Amniotic epithelial cell (primary cell): ENCODE results near the gene SLC25A48.
"Not testable (repeated sequence)": the region's sequence is repeated elsewhere in the genome, so short reads cannot be mapped to it uniquely, and the experiment has no call there.

ENCODE experiments used
- DNase-seq: peaks from one replicate; pipeline ENCODE4 v3.0.0-alpha.2; 2010; ENCODE audit warnings: low read depth

Gene SLC25A48

GRCh38 chr5:135857630-135858311, 23.3 kb downstream of the SLC25A48 start:
- no peak for DNase-seq

- DNase-seq: not testable (repeated sequence)
These were observed 24.7 kb downstream of the SLC25A48 start for GRCh38 chr5:135859186-135859585.

- no peak for DNase-seq
These were observed 25.2 kb downstream of the SLC25A48 start for GRCh38 chr5:135859641-135860040.

DNA sequence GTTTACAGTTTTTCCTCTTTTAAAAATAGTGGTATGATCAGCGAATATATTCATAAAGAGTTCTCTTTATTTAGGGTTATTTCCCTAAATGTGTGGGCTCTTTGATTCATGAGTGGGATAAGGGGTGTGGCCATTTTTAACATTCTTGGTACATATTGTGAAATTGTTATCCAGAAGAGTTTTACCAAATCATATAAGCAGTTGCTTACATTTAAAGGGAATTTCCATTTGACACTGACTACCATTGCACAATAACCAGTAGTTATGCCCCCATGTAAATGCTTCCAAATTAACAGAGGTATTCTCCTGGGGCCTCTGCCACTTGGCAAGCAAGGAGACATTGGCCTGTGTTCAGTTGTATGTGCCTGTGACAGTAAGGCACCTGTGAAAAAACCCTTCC, 27.2 kb downstream of the SLC25A48 start:
- DNase-seq: no peak

- DNase-seq: no peak
These were observed 27.6 kb downstream of the SLC25A48 start for GRCh38 chr5:135862086-135862485.

DNA sequence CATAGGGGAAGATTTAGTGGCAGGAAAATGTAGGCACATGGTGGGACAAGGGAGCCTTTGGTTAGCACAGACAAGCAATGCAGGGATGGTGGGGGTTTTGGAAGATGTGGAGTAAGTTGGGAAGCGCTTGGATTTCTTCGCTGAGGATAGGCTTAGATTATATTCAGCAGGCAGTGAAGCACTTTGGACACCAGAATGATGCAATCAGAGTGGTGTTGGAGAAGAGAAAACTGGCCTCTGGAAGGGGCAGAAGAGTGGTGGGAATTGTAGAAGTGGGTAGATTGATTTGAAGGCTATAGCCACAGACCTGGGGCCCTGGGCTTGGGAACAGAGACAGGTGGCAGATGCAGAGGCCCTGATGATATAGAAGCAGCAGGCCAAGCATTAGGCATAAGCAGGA, 28.3 kb downstream of the SLC25A48 start:
- no peak for DNase-seq

GRCh38 chr5:135864503-135865435, 30.3 kb downstream of the SLC25A48 start:
- no peak for DNase-seq

GRCh38 chr5:135866016-135866415, 31.6 kb downstream of the SLC25A48 start:
- DNase-seq: no peak

DNA sequence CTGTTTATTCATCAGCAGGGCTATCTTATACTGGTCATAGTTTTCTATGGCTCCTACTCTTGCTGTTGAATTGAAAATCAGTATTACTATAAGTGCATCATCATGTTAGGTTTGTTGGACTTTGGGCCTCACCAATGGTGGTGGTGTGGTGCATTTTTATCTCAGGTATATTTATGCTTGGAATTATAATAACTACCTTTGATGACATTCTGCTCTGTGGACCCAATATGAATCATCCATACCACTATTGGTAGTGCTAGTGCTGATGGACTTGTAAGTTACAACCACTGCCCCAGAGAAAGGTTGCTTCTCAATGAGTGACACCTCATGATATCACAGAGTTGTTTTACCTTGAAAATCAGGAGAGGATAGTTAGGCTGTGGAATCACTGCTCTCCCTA, 33.1 kb downstream of the SLC25A48 start:
- no peak for DNase-seq

- no peak for DNase-seq
These were observed 34.2 kb downstream of the SLC25A48 start for GRCh38 chr5:135868681-135869080.

DNA sequence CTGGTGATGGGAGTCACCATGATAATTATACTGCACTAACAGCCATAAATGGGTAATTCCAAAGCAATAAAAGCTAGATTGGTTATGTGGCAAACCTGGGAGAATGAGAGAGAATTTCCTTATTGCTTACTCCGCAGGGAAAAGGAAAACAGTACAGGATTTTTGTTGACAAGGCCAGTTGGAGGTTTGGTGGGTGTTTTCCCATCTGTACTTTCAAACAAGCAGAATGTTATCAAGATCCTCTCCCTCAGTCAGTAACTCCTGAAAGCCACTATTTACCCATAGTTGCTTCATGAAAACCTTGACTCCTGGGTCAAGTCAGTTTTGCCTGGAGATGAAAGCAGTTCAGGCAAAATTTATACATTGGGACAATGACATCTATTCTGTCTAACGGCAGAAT, 34.8 kb downstream of the SLC25A48 start:
- DNase-seq: no peak

DNA sequence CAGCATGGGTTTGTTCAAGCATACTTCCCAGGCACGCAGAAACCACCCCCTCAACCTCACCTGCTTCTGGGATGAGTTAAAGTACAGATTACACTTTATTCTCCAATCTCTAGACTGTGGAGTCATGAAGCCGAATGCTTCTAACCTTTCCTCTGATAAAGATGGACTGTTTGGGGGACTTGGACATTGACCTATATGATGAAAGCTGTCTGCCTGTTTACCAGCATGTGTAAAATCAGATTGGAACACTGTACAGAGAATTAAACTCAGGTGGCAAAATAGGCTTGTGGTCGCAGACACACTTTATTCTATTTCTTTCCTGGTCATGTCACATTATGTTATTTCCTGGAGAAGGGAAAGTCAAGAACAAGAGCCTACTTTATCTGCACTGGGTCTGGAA, 35.5 kb downstream of the SLC25A48 start:
- DNase-seq: no peak

DNA sequence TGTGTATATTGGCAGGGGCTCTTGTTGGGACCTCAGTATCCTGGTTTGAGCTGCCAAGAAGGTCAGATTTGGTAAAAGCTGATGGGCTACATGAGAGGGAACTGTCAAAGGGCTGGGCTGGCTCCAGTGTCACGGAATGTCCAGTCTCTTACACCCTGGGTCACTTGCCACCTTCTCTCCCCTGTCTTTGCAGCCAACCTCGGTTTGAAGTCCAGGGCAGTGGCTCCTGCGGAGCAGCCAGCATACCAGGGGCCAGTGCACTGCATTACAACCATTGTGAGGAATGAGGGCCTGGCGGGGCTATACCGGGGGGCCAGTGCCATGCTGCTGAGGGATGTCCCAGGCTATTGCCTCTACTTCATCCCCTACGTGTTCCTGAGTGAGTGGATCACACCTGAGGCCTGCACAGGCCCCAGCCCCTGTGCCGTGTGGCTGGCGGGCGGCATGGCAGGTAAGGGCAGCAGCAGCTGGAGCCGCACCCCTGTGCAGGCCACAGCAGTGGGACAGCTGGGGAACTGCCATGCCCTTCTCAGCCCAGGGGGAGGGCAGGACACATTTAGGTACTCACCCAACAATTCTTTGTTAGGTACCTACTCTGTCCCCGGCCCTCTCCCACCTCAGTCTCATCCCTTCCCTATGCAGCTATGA, 36.9 kb downstream of the SLC25A48 start:
- no peak for DNase-seq

DNA sequence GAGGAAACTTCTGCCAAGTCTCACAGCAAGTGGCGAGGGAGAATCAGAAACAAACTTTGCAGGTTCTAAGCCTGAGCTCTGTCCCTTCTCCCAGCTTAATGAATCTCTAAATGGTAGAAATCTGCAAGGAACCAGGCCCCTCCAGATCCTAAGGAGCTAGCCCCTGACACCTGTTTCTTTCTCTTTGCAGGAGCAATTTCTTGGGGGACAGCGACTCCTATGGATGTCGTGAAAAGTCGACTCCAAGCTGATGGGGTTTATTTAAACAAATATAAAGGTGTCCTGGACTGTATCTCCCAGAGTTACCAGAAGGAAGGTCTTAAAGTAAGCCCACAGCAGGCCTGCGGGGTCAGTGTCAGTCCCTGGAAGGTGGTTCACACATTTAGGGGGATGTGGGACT, 39.4 kb downstream of the SLC25A48 start:
- no peak for DNase-seq

DNA sequence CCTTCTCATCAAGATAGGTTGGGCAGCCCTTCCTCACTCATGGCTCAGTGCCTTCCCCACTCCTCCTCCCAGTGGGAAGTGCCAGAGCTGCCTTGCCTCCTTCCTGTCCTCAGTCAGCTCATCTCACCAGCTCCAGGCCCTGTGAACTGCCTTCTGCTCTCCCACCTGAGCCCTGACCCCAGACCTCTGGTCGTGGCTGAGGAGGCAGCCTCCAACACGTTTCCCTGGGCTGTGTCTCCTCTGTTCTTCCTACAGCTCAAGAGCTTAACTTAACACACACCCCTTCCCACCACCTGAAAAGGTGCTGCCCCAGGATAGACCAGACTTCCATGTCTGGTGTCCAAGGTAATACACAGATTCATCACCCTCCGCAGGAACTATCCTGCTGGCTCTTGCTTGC, 40.0 kb downstream of the SLC25A48 start:
- no peak for DNase-seq

GRCh38 chr5:135875567-135875966, 41.1 kb downstream of the SLC25A48 start:
- DNase-seq: no peak

- no peak for DNase-seq
These were observed 41.7 kb downstream of the SLC25A48 start for GRCh38 chr5:135876146-135876545.

DNA sequence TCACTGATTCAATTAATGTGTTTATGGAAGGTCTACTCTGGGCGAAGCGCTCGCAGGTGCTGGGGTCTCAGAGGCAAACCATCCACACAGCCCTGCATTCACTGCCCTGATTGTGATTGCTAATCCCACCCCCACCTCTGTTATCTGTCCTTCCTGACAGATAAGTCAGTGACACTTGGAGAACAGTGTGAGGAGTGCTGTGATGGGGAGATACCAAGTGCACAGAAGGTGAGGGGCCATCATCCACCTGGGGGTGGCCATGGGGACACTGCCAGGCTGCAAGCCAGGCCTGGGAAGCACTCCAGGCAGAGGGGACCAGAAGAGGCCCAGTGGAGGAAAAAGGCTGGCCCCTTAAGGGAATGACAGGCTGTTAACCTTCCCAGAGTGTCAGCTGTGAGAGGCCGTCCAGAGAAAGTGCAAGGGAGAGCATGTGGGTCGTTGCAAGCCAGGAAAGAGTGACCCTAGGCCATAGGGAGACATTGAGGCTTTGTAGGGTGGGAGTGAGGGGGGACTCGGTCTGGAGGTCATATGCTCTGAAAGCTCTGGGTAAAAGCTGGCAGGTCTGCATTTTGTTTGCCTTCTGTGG, 43.2 kb downstream of the SLC25A48 start:
- DNase-seq: no peak

GRCh38 chr5:135878156-135878620, 43.7 kb downstream of the SLC25A48 start:
- no peak for DNase-seq

GRCh38 chr5:135879591-135879990, 45.1 kb downstream of the SLC25A48 start:
- no peak for DNase-seq

- DNase-seq: no peak
These were observed 45.8 kb downstream of the SLC25A48 start for GRCh38 chr5:135880278-135880677.

DNA sequence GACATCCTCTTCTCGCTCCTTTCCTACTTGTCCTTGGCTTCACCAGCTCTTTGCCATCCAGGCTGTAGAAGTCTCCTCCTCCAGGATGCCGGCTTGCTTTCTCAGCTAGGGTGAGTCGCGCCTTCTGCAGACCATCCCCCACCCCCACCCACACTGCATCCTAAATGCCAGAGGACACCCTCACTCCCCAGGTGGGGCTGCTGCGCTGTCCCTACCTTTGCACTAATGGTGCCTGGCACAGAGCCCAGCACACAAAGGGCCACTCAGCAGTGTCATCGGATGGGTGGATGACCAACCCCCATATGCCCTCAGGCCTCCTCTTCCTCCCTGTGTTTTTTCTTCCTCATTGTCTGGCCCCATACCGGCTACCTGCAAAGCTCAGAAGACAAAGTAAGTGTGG, 46.3 kb downstream of the SLC25A48 start:
- no peak for DNase-seq
